MM.1S (cell line): ENCODE results near the gene STARD10.

Source experiments
- DNase-seq: peaks from one replicate; pipeline ENCODE4 v3.0.0-alpha.2; 2015
- H2AFZ ChIP-seq: fragments of 300-600 bp; sonication (generic); 2 replicates; pipeline ENCODE4 v1.6.0; 2016; ENCODE audit warnings: antibody characterized with exemption, low read length
- H3F3A ChIP-seq: fragments of 300-600 bp; sonication (generic); 2 replicates; pipeline ENCODE4 v1.6.1; 2016; ENCODE audit warnings: mild to moderate bottlenecking, antibody characterized with exemption, low read length, moderate library complexity, mixed read lengths; ENCODE audit not compliant: insufficient read depth
- H3K27ac ChIP-seq: fragments of 300-600 bp; sonication (generic); 2 replicates; pipeline ENCODE4 v1.5.1; 2016; ENCODE audit warnings: mild to moderate bottlenecking, low read length
- H3K27me3 ChIP-seq: fragments of 300-600 bp; sonication (generic); replicated peaks from 2 replicates; pipeline ENCODE4 v1.6.0; 2016; ENCODE audit warnings: low read length; ENCODE audit not compliant: insufficient read depth
- H3K36me3 ChIP-seq: fragments of 300-600 bp; sonication (generic); replicated peaks from 2 replicates; pipeline ENCODE4 v1.6.1; 2016; ENCODE audit warnings: mild to moderate bottlenecking, low read length, mixed read lengths; ENCODE audit not compliant: insufficient read depth
- H3K4me1 ChIP-seq: fragments of 300-600 bp; sonication (generic); 2 replicates; pipeline ENCODE4 v1.6.1; 2016; ENCODE audit warnings: low read length, mixed read lengths
- H3K4me2 ChIP-seq: fragments of 300-600 bp; sonication (generic); 2 replicates; pipeline ENCODE4 v1.6.0; 2016; ENCODE audit warnings: low read depth, low read length
- H3K4me3 ChIP-seq: fragments of 300-600 bp; sonication (generic); 2 replicates; pipeline ENCODE4 v1.5.1; 2016; ENCODE audit warnings: low read length, mixed read lengths
- H3K79me2 ChIP-seq: fragments of 300-600 bp; sonication (generic); 2 replicates; pipeline ENCODE4 v1.6.1; 2016; ENCODE audit warnings: mixed run types, low read length, mixed read lengths
- H3K9ac ChIP-seq: fragments of 300-600 bp; sonication (generic); 2 replicates; pipeline ENCODE4 v1.6.1; 2016; ENCODE audit warnings: low read length, mixed read lengths
- H3K9me2 ChIP-seq: fragments of 300-600 bp; sonication (generic); replicated peaks from 2 replicates; pipeline ENCODE4 v1.6.1; 2016; ENCODE audit warnings: mild to moderate bottlenecking, low read length, mixed read lengths; ENCODE audit not compliant: insufficient read depth
- H3K9me3 ChIP-seq: fragments of 300-600 bp; sonication (generic); replicated peaks from 2 replicates; pipeline ENCODE4 v1.6.1; 2016; ENCODE audit warnings: mild to moderate bottlenecking, low read length, mixed read lengths; ENCODE audit not compliant: insufficient read depth
- H4K20me1 ChIP-seq: fragments of 300-600 bp; sonication (generic); 2 replicates; pipeline ENCODE4 v1.6.1; 2016; ENCODE audit warnings: mild to moderate bottlenecking, low read length, moderate library complexity, mixed read lengths; ENCODE audit not compliant: insufficient read depth
- EZH2 ChIP-seq: fragments of 300-600 bp; sonication (generic); optimal IDR thresholded peaks from 2 replicates; pipeline ENCODE3; 2017; ENCODE audit warnings: low read depth, mild to moderate bottlenecking, antibody characterized with exemption, low read length, mixed read lengths
- EZH2phosphoT487 ChIP-seq: fragments of 300-600 bp; sonication (generic); IDR thresholded peaks from 2 replicates; pipeline ENCODE4 v1.6.1; 2018; ENCODE audit warnings: antibody characterized with exemption, low read length
- TF ChIP-seq, protein P1 (sequence below): fragments of 300-600 bp; sonication (generic); IDR thresholded peaks from 2 replicates; pipeline ENCODE4 v1.5.1; 2016; ENCODE audit warnings: antibody characterized with exemption, low read length, mixed read lengths

STARD10 gene

DNA sequence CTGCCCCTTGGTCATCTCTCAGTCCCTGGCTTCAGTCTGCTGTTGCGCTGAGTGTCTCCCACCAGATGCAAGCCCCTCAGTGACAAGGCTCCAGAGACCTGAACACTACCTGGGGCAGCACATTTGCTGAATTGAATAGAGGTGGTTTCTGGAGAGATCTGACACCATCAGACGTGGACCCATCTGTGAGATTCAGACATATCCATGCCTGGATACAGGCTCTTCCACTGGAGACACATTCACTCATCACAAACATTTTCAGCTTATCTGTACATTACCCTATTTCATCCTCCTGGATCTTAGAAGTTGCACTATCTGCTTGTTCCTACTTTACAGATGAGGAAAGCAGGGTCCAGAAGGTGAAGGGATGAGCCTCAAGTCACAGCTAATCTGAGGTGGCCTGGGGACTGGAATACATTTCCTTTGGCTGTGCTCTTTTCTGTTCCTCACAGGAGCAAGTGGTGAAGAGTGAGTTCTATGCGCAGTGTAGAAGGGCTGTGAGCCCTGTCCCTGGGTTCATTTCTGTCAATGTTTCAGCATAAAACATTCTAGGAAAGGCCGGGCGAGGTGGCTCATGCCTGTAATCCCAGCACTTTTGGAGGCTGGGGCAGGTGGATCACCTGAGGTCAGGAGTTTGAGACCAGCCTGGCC, 39.4 kb upstream of the STARD10 start:
- H3K27me3 ChIP-seq: no peaks in the 10 kb centered on the region
- no peaks in the 10 kb centered on the region for H4K20me1 ChIP-seq
- H3K36me3 ChIP-seq: peaks cover 5% of the 10 kb centered on the region; the same call in 1 of the 2 replicates
- DNase-seq: no peak
- H3K79me2 ChIP-seq: peaks cover 9% of the 10 kb centered on the region; the same call in 1 of the 2 replicates
- H3K9me2 ChIP-seq: no peaks in the 10 kb centered on the region
- no peak overlapping the region for H3K27ac ChIP-seq
- peaks cover 22% of the 10 kb centered on the region for H3K4me1 ChIP-seq
- H3K9me3 ChIP-seq: no peaks in the 10 kb centered on the region
- no peak for TF ChIP-seq EZH2phosphoT487
- TF ChIP-seq, protein P1, sequence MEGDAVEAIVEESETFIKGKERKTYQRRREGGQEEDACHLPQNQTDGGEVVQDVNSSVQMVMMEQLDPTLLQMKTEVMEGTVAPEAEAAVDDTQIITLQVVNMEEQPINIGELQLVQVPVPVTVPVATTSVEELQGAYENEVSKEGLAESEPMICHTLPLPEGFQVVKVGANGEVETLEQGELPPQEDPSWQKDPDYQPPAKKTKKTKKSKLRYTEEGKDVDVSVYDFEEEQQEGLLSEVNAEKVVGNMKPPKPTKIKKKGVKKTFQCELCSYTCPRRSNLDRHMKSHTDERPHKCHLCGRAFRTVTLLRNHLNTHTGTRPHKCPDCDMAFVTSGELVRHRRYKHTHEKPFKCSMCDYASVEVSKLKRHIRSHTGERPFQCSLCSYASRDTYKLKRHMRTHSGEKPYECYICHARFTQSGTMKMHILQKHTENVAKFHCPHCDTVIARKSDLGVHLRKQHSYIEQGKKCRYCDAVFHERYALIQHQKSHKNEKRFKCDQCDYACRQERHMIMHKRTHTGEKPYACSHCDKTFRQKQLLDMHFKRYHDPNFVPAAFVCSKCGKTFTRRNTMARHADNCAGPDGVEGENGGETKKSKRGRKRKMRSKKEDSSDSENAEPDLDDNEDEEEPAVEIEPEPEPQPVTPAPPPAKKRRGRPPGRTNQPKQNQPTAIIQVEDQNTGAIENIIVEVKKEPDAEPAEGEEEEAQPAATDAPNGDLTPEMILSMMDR: no peak
- no peak for TF ChIP-seq EZH2
- no peak overlapping the region for H3K4me3 ChIP-seq
- H3K9ac ChIP-seq: no peak overlapping the region
- H3K4me2 ChIP-seq: no peak overlapping the region
- peaks cover 18% of the 10 kb centered on the region for H3F3A ChIP-seq
- no peak overlapping the region for H2AFZ ChIP-seq

DNA sequence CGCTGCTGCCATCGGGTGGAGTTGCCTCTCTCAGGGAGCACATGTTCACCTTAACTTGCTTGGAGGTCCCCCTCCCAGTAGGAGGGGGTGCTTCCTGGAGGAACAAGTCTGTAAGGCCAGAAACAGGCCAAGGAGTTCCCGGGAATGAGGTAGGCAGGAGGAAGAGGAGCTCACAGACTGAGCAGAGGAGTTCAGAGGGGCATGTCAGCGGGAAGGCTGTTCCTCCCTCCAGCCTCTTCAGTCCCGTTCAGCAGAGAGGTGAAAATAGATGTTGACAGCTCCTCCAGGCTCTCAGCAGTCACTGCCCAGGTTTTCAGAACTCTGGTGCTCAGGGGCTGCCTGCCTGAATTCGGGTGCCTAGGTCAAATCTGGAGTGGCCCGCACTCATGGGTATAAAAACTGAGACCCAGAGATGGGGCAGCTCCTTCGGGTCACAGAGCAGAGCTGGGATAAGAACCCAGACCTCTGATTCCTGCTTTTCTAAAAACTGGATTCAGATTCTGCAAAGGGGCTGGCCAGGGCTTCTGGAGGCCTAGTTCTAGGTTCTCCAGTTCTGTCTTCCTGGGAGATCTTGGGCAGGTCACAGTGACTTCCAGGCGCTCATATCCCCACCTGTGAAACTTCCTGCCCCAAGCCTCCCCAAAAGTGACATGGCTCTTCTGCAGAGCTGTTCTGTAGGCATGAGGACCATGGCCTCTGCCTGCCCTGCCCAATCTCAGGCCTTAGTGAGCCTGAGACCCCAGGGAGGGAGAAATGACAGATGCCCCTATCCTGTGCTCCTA, 38.6 kb upstream of the STARD10 start:
- no peaks in the 10 kb centered on the region for H4K20me1 ChIP-seq
- no peak overlapping the region for H3K27ac ChIP-seq
- no peaks in the 10 kb centered on the region for H3K9me2 ChIP-seq
- no peak for DNase-seq
- H3K9ac ChIP-seq: no peak overlapping the region
- no peak overlapping the region for H3K4me3 ChIP-seq
- TF ChIP-seq EZH2 (no peak), EZH2phosphoT487 (no peak)
- TF ChIP-seq, protein P1: no peak
- no peak overlapping the region for H3K4me2 ChIP-seq
- H3K9me3 ChIP-seq: no peaks in the 10 kb centered on the region
- peaks cover 9% of the 10 kb centered on the region; the same call in 1 of the 2 replicates for H3K79me2 ChIP-seq
- H3F3A ChIP-seq: peaks cover 23% of the 10 kb centered on the region
- H3K27me3 ChIP-seq: no peaks in the 10 kb centered on the region
- peaks cover 5% of the 10 kb centered on the region; the same call in 1 of the 2 replicates for H3K36me3 ChIP-seq
- peaks cover 27% of the 10 kb centered on the region for H3K4me1 ChIP-seq
- no peak overlapping the region for H2AFZ ChIP-seq

DNA sequence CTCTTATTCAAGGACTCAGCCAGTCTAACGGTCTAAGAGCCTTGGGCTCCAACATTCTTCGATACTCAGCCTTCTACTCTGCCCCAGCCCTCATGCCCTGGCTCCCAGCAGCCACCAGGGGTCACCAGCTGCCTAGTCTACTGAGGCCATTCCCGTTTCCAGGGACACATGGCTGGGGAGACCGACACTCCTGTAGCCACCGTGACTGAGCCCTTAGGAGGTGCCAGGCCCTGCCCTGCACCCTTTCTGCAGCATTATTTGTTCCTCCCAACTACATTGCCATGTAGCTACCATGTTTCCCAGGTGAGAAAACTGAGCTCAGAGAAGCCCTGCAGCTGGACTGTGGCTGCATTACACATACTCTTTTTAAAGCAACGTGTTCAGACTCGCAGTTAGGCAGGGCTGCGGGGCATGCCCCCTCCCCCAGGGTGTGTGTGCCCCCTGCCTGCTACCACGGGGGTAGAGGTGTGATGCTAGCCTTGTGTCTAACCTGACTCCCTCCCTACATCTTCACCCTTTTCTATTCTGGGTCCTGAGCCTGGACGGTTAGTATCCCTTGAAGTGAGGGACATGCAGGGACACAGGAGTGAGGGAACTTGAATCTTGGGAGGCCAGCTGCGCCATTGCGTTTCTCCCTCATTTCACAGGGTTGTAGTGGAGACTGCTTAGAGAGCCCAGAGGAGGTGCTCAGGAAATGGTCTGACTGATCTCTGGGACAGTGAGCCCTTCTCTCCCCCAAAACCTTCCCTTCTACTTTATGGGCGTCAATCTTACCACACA, 37.9 kb upstream of the STARD10 start:
- no peak overlapping the region for H3K4me3 ChIP-seq
- H3K4me1 ChIP-seq: peaks cover 32% of the 10 kb centered on the region
- H3K9ac ChIP-seq: no peak overlapping the region
- no peaks in the 10 kb centered on the region for H3K9me3 ChIP-seq
- peak; percentile 49 for DNase-seq
- H3F3A ChIP-seq: peaks cover 27% of the 10 kb centered on the region
- H3K4me2 ChIP-seq: no peak overlapping the region
- H2AFZ ChIP-seq: no peak overlapping the region
- no peaks in the 10 kb centered on the region for H3K9me2 ChIP-seq
- H4K20me1 ChIP-seq: no peaks in the 10 kb centered on the region
- no peak for TF ChIP-seq EZH2phosphoT487
- TF ChIP-seq, protein P1: peak; percentile 72
- H3K79me2 ChIP-seq: peaks cover 9% of the 10 kb centered on the region; the same call in 1 of the 2 replicates
- no peaks in the 10 kb centered on the region for H3K27me3 ChIP-seq
- no peaks in the 10 kb centered on the region for H3K36me3 ChIP-seq
- H3K27ac ChIP-seq: no peak overlapping the region
